Fibroblast of the aortic adventitia (primary cell): Measurements from ENCODE around the gene MKNK2. TPM values are rescaled to one million over a fixed set of nuclear protein-coding genes. Genes with fewer than 3 reads are reported as not detected.
A peak's percentile ranks its signal among the peaks of the same experiment; 100 is the strongest.
"Not testable (repeated sequence)": the region's sequence is repeated elsewhere in the genome, so short reads cannot be mapped to it uniquely, and the experiment has no call there.

Source experiments
- DNase-seq: peaks from one replicate; pipeline ENCODE4 v3.0.0-alpha.2; 2010; ENCODE audit warnings: low read depth
- H3K4me3 ChIP-seq: 2 replicates; pipeline ENCODE4 v1.5.1; 2011; ENCODE audit warnings: low read depth, mild to moderate bottlenecking, control low read depth, low read length, moderate library complexity
- CTCF ChIP-seq: IDR thresholded peaks from 2 replicates; pipeline ENCODE4 v1.5.1; 2011; ENCODE audit warnings: mild to moderate bottlenecking, low read length, control low read depth, inconsistent platforms; ENCODE audit not compliant: insufficient read depth
- total RNA-seq: library from RNA; depleted of rRNA; stranded (reverse); fragments of >200 nt; gene quantifications from 2 replicates; pipeline ENCODE4 v1.2.3, GENCODE V29; 2012; ENCODE audit warnings: low replicate concordance

The MKNK2 gene
- total RNA-seq, 1 donor, result 84.3 TPM

DNA sequence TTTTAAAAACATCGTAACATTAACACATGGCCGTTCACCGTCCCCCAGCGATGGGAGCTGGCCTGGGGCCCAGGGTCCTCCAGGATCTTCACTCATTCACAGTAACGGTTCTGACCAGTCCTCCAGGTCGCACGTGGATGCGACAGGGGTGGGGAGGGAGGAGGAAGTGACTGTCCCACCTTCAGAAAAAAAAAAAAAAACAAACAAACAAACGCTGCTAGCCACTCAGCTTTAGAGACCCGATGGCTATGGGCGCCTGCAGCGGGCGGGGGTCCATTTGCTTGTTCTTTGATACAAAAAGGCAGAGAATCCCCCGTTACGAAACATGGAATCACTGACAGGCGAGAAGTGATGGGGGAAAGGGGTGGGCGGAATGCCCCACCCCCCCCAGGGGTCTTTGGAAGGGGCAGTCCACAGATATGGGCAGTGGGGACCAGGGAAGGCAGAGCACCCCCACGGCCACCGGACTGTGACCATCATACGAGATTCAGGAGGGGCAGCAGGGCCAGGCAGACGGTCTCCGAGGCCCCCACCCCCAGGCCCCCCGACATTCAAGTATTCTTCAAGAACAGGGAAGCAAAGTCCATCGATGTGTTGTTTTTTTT is 13.3 kb downstream of the MKNK2 start:
- DNase-seq, result no peak

GRCh38 chr19:2036424-2036823 is 14.6 kb downstream of the MKNK2 start:
- no peak for TF ChIP-seq CTCF
- DNase-seq, result no peak
- no peak overlapping the region for H3K4me3 ChIP-seq

More for the DNA sequence above, 13.3 kb downstream of the MKNK2 start:
- TF ChIP-seq CTCF, result no peak
- H3K4me3 ChIP-seq, result no peak overlapping the region

- no peak for TF ChIP-seq CTCF
- H3K4me3 ChIP-seq, result no peak overlapping the region
- DNase-seq, result no peak
These were observed 15.5 kb downstream of the MKNK2 start for GRCh38 chr19:2035590-2035991.

DNA sequence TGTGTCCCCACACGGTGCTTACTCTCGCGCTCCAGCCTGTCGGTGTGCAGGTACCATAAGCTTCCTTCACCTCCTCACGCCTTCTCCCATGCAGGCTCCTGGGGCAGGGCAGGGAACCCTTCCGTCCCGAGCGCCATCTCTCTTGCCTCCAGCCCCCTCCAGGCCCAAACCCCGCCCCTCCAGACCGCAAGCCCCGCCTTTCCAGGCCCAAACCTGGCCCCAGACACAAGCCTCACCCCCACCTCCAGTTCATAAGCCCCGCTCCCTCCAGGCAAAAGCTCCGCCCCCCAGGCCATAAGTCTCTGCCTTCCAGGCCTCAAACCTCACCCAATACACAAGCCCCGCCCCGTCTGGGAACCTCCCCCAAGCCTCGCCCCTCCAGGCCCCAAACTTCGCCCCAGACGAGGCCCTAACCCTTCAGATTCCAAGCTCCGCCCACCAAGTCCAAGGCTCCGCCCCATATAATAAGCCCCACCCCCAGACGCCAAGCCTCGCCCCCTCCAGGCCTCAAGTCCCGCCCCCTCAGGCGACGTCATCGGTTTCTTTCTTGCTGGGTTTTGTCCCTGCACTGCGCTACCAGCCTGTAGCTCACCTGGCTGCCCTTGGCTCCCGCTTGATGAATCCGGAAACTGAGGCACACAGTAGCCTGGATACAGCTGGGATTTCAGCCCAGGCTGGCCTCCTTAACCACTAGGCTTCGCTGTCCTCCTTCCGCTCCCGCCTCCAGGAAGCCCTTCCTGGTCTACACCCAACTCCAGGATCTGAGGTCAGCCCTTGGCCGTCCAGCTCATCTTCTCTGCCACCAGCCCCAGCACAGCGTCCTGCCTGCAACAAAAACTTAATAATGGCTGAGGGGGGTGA is 16.1 kb downstream of the MKNK2 start:
- peak; percentile 31 for DNase-seq
- no peak overlapping the region for H3K4me3 ChIP-seq
- no peak for TF ChIP-seq CTCF

GRCh38 chr19:2034253-2034652 is 16.8 kb downstream of the MKNK2 start:
- not testable (repeated sequence) for DNase-seq, H3K4me3 ChIP-seq

DNA sequence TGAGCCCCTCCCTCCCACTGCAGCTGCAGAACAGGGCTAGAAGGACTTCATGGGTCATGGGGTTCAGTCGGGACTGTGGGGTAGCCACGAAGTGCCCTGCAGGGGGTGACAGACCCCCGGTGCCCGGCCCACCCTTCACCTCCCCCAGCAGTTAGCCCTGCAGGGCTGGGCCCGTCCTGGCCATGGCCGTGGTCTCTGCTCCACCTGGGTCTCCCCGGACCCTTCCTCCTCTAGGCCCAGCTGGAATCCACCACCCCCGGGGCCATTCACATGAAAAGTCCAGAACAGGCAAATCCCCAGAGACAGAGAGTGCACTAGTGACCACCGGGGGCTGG is 17.3 kb downstream of the MKNK2 start:
- no peak overlapping the region for H3K4me3 ChIP-seq
- no peak for DNase-seq
- TF ChIP-seq CTCF, result no peak

- TF ChIP-seq CTCF, result no peak
- H3K4me3 ChIP-seq, result no peak overlapping the region
- no peak for DNase-seq
These were observed 17.8 kb downstream of the MKNK2 start for GRCh38 chr19:2033115-2033824.
